ENCODE measurements around the gene FAU.

Gene FAU

DNA sequence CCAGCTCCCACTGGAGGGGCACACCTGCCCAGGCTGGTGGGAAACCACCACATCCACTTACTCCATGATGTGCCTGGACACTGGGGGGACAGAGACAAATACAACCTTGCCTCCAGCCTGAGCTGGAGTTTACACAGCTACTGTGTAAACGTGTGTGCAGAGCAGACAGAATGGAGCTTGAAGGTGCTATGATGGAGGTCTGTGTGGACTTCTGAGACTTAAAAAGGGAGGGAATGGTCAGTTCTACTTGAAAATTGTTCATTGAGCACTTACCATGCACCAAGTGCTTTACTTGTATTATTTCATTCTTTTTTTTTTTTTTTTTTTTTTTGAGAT, 49.3 kb downstream of the FAU start:
- no peak for DNase-seq

DNA sequence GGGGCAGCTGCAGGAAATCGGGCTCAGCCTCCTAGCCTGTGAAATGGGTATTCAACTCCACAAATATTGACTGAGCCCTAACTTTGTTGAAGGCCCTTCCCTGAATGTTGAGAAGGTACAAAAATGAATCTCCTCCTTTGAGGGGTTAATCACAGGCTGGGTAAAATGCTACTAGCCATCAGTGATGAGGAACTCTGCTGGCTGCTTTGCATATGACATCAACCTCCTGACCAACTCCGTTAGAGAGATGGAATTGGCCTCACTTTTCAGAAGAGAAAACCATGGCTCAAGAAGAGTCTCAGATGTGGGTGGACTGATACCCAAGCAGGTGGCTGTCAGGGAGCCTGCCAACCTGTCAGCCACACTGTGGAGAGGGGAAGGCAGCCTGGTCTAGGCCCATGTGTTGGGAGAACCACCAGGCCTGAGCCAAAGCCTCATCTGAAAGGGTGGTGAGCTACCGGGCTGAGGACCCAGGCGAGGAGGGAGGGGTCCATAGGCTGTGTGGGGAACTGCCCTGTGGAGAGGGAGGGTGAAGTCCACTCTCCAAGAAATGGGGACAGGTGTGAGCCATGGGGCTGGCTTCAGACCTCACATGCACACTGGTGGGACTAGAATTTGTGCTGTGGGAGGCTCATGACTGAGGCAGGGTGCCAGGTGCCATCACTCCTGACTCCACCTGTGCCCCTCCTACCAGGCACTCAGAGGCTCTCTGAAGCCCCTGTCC, 49.9 kb downstream of the FAU start:
- DNase-seq, result no peak

Measured in activated CD4-positive, alpha-beta T cell treated with anti-CD3 and anti-CD28 coated beads for 4 hours (primary cell).